Esophagus squamous epithelium (tissue), 4 donors: Measurements from ENCODE around the gene CCDC28B.

Experiments used
- POLR2A ChIP-seq, 4 donors: fragments of 450-650 bp; IDR thresholded peaks; one replicate each; pipeline ENCODE4 v1.6.1; 2017; ENCODE audit warnings: antibody characterized with exemption in 4 of 4, mild to moderate bottlenecking in 4 of 4, moderate library complexity in 3 of 4
- TF ChIP-seq, protein P1 (sequence below), 6 experiments: fragments of 450-650 bp in 4 of 6; fragments of 200-600 bp in 2 of 6; sonication (generic) in 2 of 6; IDR thresholded peaks; one replicate each; pipeline ENCODE4 v1.5.1; 2016 to 2019; ENCODE audit warnings: antibody characterized with exemption in 6 of 6, mild to moderate bottlenecking in 4 of 6, moderate library complexity in 4 of 6

DNA sequence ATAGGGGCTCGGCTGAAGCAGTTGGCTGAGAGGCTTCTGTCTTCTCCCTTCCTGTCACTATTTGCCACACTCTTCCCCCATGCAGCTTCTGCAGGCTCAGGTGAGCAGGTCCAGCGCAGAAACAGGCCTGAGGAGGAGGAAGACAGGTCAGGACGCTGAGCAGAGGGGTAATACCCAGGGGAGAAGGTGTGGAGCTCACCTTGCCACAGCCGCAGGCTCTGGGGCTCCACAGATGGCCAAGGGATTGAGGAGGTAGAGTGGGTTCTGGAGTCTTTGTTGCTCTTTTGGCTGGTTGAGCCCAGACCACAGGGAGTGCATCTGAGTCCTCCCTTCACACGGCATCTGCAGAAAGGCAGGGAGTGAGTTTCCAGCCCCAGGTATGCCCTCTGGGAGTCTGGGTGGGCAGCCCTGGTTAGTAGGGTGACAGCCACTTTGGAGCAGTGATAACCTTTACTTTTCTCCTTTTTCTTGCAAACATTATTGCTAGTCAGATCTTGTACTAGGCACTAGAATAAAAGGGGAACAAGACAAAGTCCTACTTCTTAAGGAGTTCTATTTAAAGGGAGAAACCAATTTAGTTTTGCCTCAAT, 31.5 kb downstream of the CCDC28B start:
- TF ChIP-seq, protein P1, sequence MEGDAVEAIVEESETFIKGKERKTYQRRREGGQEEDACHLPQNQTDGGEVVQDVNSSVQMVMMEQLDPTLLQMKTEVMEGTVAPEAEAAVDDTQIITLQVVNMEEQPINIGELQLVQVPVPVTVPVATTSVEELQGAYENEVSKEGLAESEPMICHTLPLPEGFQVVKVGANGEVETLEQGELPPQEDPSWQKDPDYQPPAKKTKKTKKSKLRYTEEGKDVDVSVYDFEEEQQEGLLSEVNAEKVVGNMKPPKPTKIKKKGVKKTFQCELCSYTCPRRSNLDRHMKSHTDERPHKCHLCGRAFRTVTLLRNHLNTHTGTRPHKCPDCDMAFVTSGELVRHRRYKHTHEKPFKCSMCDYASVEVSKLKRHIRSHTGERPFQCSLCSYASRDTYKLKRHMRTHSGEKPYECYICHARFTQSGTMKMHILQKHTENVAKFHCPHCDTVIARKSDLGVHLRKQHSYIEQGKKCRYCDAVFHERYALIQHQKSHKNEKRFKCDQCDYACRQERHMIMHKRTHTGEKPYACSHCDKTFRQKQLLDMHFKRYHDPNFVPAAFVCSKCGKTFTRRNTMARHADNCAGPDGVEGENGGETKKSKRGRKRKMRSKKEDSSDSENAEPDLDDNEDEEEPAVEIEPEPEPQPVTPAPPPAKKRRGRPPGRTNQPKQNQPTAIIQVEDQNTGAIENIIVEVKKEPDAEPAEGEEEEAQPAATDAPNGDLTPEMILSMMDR (IDR thresholded peaks at IDR 0.05): no peak
- TF ChIP-seq POLR2A (IDR thresholded peaks at IDR 0.05): no peak
